HS-27A (cell line): Measurements from ENCODE around the gene ENO1.

Source experiments
- DNase-seq: peaks from one replicate; pipeline ENCODE4 v3.0.0-alpha.2; 2012; ENCODE audit warnings: low read depth, missing footprints

ENO1 gene

GRCh38 chr1:8813016-8813763 is 65.3 kb downstream of the ENO1 start:
- no peak for DNase-seq

GRCh38 chr1:8812081-8812480 is 66.4 kb downstream of the ENO1 start:
- no peak for DNase-seq
